Upper lobe of left lung (tissue), 6 donors: Measurements from ENCODE around the gene MYO9B. TPM values are rescaled to one million over a fixed set of nuclear protein-coding genes. Genes with fewer than 3 reads are reported as not detected.

Experiments used
- ATAC-seq, 2 donors: fragments of 200-7000 bp; cut with Tn5 transposase; one replicate each; pipeline ENCODE4 v1.9.1; 2022; ENCODE audit warnings: mild to moderate bottlenecking in 2 of 2, moderate library complexity in 2 of 2; ENCODE audit not compliant: low FRiP score in 2 of 2
- DNase-seq, 2 donors: peaks; one replicate each; pipeline ENCODE4 v3.0.0-alpha.2; 2019 to 2020
- H3K27ac ChIP-seq, 4 donors: fragments of 200-600 bp; sonication (generic); one replicate each; pipeline ENCODE4 v1.5.1; 2016 to 2019
- H3K27me3 ChIP-seq, 4 donors: fragments of 200-600 bp; sonication (generic); one replicate each; pipeline ENCODE4 v1.5.1; 2017 to 2019
- H3K36me3 ChIP-seq, 4 donors: fragments of 200-600 bp; sonication (generic); one replicate each; pipeline ENCODE4 v1.5.1; 2016 to 2019
- H3K4me1 ChIP-seq, 4 donors: fragments of 200-600 bp; sonication (generic); one replicate each; pipeline ENCODE4 v1.5.1; 2018 to 2019
- H3K4me3 ChIP-seq, 4 donors: fragments of 200-600 bp; sonication (generic); one replicate each; pipeline ENCODE4 v1.5.1; 2017 to 2019; ENCODE audit warnings: mild to moderate bottlenecking in 2 of 4, moderate library complexity in 1 of 4
- H3K9me3 ChIP-seq, 4 donors: fragments of 200-600 bp; sonication (generic); one replicate each; pipeline ENCODE4 v1.5.1; 2018 to 2019
- EP300 ChIP-seq, 4 donors: sonication (generic); formaldehyde crosslinking; IDR thresholded peaks; one replicate each; pipeline ENCODE4 v1.5.1; 2017; ENCODE audit warnings: antibody characterized with exemption in 4 of 4, control low read depth in 2 of 4
- POLR2A ChIP-seq, 4 donors: fragments of 450-650 bp; IDR thresholded peaks; one replicate each; pipeline ENCODE4 v1.5.1; 2016 to 2017; ENCODE audit warnings: antibody characterized with exemption in 4 of 4, mild to moderate bottlenecking in 2 of 4
- POLR2AphosphoS5 ChIP-seq, 2 donors: sonication (generic); formaldehyde crosslinking; IDR thresholded peaks; one replicate each; pipeline ENCODE4 v1.5.1; 2017; ENCODE audit warnings: antibody characterized with exemption in 2 of 2
- WGBS, 2 donors: methylation state at CpG; one replicate each; pipeline ENCODE4 v1.1.5; 2017 to 2018; 5-methylcytosine and 5-hydroxymethylcytosine counted together
- total RNA-seq, 6 donors: library from RNA; depleted of rRNA in 4 of 6; stranded (reverse); fragments of >200 nt in 4 of 6; gene quantifications; one replicate each; pipeline versions ENCODE4 v1.1.0 to v1.2.1, GENCODE V29; 2016 to 2021
- TF ChIP-seq, protein P1 (sequence below), 6 experiments: fragments of 450-650 bp in 4 of 6; fragments of 200-600 bp in 2 of 6; sonication (generic) in 2 of 6; IDR thresholded peaks; one replicate each; pipeline ENCODE4 v1.5.1; 2016 to 2019; ENCODE audit warnings: antibody characterized with exemption in 6 of 6
- donor health status: DM: no; HTN: no; CAD: no; lungs with moderate emphysema.
- donor health status: DM: no; HTN: yes; CAD: no; lungs with severe emphysema.

The MYO9B gene
- total RNA-seq, 6 donors from 2014 or later, result 72.3 to 408 (median 146) TPM

DNA sequence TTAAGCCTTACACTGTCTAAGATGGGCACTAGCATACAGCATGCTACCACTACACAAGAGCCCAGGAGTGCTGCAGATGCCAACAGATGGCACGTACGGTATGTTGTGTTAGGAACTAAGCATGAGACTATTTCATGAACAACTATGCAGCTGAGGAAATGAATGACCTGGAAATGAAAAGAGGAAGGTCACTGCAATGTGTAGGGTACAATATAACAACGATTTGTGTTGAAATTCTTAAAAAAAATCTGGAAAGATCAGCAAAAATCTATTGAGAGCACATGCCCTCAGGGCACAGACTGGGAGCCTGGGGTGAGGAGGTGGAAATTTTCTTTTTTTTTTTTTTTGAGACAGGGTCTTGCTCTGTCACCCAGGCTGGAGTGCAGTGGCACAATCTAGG, 14.8 kb upstream of the MYO9B start:
- peak in 1 of 2 donors; percentile 35 for ATAC-seq
- Histone ChIP-seq H3K36me3 (peaks cover 3 to 38% (median 21%) of the 10 kb centered on the region in 4 donors), H3K9me3 (peaks cover 0 to 3% (median 0%) of the 10 kb centered on the region in 4 donors), H3K4me3 (no peak overlapping the region), H3K27me3 (no peaks in the 10 kb centered on the region), H3K27ac (no peak overlapping the region), H3K4me1 (no peaks in the 10 kb centered on the region)
- DNase-seq, result no peak
- 81 to 92% methylated on average over 3 of the region's 3 CpGs for WGBS, 2 donors
- TF ChIP-seq EP300 (IDR thresholded peaks at IDR 0.05) (no peak), POLR2A (IDR thresholded peaks at IDR 0.05) (no peak), POLR2AphosphoS5 (IDR thresholded peaks at IDR 0.05) (no peak)

DNA sequence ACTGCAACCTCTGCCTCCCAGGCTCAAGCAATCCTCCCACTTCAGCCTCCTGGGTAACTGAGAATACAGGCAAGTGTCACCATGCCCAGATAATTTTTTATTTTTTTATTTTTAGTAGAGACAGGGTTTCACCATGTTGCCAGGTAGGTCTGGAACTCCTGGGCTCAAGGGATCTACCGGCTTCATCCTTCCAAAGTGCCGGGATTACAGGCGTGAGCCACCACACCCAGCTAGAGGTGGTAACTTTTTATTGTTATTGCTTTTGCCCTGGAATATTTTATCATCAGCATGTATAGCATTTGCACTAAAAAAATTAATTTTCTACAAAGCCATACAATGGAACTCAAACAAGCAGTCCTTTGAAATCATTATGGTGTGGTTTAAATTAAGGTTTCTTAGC, 14.4 kb upstream of the MYO9B start:
- DNase-seq (no peak), ATAC-seq (no peak)
- Histone ChIP-seq H3K27me3 (no peaks in the 10 kb centered on the region), H3K4me3 (no peak overlapping the region), H3K36me3 (peaks cover 3 to 38% (median 18%) of the 10 kb centered on the region in 4 donors), H3K4me1 (no peaks in the 10 kb centered on the region), H3K27ac (no peak overlapping the region), H3K9me3 (peaks cover 0 to 3% (median 0%) of the 10 kb centered on the region in 4 donors)
- TF ChIP-seq POLR2AphosphoS5 (IDR thresholded peaks at IDR 0.05), result no peak
- TF ChIP-seq, protein P1, sequence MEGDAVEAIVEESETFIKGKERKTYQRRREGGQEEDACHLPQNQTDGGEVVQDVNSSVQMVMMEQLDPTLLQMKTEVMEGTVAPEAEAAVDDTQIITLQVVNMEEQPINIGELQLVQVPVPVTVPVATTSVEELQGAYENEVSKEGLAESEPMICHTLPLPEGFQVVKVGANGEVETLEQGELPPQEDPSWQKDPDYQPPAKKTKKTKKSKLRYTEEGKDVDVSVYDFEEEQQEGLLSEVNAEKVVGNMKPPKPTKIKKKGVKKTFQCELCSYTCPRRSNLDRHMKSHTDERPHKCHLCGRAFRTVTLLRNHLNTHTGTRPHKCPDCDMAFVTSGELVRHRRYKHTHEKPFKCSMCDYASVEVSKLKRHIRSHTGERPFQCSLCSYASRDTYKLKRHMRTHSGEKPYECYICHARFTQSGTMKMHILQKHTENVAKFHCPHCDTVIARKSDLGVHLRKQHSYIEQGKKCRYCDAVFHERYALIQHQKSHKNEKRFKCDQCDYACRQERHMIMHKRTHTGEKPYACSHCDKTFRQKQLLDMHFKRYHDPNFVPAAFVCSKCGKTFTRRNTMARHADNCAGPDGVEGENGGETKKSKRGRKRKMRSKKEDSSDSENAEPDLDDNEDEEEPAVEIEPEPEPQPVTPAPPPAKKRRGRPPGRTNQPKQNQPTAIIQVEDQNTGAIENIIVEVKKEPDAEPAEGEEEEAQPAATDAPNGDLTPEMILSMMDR (IDR thresholded peaks at IDR 0.05), result no peak
- no peak for TF ChIP-seq EP300 (IDR thresholded peaks at IDR 0.05)
- TF ChIP-seq POLR2A (IDR thresholded peaks at IDR 0.05), result no peak
- 98 to 100% methylated on average over 3 of the region's 3 CpGs for WGBS, 2 donors

DNA sequence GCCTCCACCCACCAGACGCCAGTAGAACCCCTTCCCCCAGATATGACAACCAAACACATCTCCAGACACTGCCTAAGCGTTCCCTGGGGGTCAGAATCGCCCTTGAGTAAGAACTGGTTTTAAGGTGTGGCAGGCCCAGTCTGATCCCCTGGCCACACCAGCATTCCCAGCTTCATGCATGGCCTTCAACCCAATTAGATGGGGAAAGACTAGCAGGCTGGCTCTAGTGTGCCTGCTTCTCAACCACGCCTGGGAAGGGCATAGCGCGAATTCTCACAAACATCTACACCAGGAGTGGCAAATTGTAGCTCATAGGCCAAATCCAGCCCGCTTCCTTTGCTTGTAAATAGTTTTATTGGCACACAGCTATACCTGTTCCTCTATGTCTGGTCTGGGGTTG, 13.9 kb upstream of the MYO9B start:
- H3K36me3 ChIP-seq, result peaks cover 3 to 38% (median 18%) of the 10 kb centered on the region in 4 donors
- 96 to 100% methylated on average over 5 to 7 of the region's 7 CpGs for WGBS, 2 donors
- ATAC-seq, result no peak

DNA sequence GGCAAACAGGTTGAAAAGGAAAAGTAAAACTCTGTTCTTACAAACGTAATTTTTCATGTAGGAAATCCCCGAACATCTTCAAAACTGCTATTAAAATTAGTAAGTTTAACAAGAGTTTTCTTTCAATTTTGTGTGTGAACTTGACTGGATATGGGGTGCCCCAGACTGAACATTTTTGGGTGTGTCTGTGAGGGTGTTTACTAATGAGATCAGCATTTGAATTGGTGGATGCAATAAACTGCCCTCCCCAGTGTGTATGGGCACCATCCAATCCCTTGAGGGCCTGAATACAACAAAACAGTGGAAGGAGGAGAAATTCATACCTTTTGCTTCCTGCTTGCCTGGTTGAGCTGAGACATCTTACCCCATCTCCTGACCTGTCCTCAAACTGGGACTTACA, 12.1 kb upstream of the MYO9B start:
- Histone ChIP-seq H3K9me3 (no peaks in the 10 kb centered on the region), H3K27ac (no peak overlapping the region), H3K4me3 (no peak overlapping the region), H3K4me1 (peaks cover 0 to 4% (median 0%) of the 10 kb centered on the region in 4 donors), H3K36me3 (peaks cover 3 to 25% (median 12%) of the 10 kb centered on the region in 4 donors), H3K27me3 (no peaks in the 10 kb centered on the region)
- 87 to 92% methylated on average over 2 of the region's 2 CpGs for WGBS, 2 donors
- no peak for DNase-seq
- ATAC-seq, result no peak
- TF ChIP-seq POLR2A (IDR thresholded peaks at IDR 0.05), result no peak
- TF ChIP-seq, protein P1 (IDR thresholded peaks at IDR 0.05), result no peak
- TF ChIP-seq EP300 (IDR thresholded peaks at IDR 0.05), result no peak
- no peak for TF ChIP-seq POLR2AphosphoS5 (IDR thresholded peaks at IDR 0.05)

More for the DNA sequence above, 13.9 kb upstream of the MYO9B start:
- H3K27ac ChIP-seq, result no peak overlapping the region
- no peak for DNase-seq
- peaks cover 0 to 3% (median 0%) of the 10 kb centered on the region in 4 donors for H3K9me3 ChIP-seq
- H3K4me3 ChIP-seq, result no peak overlapping the region
- TF ChIP-seq, protein P1 (IDR thresholded peaks at IDR 0.05), result no peak
- TF ChIP-seq EP300 (IDR thresholded peaks at IDR 0.05) (no peak), POLR2AphosphoS5 (IDR thresholded peaks at IDR 0.05) (no peak), POLR2A (IDR thresholded peaks at IDR 0.05) (no peak)
- no peaks in the 10 kb centered on the region for H3K4me1 ChIP-seq
- no peaks in the 10 kb centered on the region for H3K27me3 ChIP-seq

DNA sequence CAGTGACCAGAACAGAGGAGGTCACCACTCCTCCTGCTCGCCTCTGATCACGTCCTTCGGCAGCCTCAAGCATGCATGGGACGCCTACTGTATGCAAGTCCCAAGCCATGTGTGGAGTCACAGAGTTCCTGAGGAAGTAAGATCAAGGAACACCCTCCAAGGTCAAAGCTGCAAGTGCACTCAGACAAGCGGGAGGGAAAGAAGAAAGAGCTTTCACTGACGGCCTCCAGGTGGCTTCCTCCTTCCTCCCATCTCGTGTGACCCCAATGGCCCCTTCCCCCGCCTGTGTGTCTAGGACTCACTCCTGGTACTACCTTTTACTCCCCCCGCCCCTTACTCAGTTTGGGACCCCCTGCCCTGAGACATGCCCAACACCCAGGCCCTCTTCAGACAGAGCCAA, 6.4 kb upstream of the MYO9B start:
- H3K36me3 ChIP-seq, result peaks cover 0 to 15% (median 7%) of the 10 kb centered on the region in 4 donors
- no peak overlapping the region for H3K27ac ChIP-seq
- 81 to 87% methylated on average over 9 of the region's 9 CpGs for WGBS, 2 donors
- no peaks in the 10 kb centered on the region for H3K9me3 ChIP-seq
- no peak for ATAC-seq
- H3K4me3 ChIP-seq, result no peak overlapping the region
- TF ChIP-seq EP300 (IDR thresholded peaks at IDR 0.05) (no peak), POLR2A (IDR thresholded peaks at IDR 0.05) (no peak), POLR2AphosphoS5 (IDR thresholded peaks at IDR 0.05) (no peak)
- TF ChIP-seq, protein P1 (IDR thresholded peaks at IDR 0.05), result no peak
- no peaks in the 10 kb centered on the region for H3K27me3 ChIP-seq
- H3K4me1 ChIP-seq, result peaks cover 4 to 10% (median 7%) of the 10 kb centered on the region in 4 donors
- no peak for DNase-seq
